ENCODE measurements around the gene CEP162. TPM values are rescaled to one million over a fixed set of nuclear protein-coding genes. Genes with fewer than 3 reads are reported as not detected.

The CEP162 gene
- total RNA-seq, 2 experiments from 2014 or later: 4.9 to 5.4 TPM

DNA sequence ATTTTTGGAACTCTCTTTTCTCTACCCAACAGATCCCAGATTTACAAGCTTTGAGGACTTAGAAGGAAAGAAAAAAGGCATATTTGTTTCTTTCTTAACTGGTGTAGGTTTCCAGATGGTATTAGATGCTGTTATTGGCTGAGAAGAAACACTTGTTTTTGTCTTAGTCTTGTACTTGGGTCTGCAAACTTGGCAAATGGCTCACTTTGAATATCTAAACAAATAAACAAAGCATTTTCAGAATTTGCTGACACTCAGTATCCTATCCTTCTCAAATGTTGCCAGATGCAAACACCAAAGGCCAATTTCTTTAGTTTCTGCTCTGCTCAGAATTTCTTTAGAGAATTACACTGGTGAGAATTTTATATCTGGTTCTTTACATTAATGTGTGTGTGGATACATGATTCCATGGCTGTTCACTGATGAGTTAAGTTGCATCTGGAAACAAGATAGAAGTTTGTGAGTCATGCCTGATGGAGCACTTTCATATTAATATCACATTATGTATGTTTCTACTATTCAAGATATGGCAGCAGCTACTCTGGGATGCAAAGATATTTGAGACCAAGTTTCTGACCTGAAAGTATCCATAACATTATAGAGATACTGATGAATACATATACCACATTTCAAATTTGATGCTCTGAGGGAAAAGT is 43.7 kb upstream of the CEP162 start:
- no peaks in the 10 kb centered on the region for H3K9me3 Mint-ChIP-seq
- no peak overlapping the region for H3K27ac Mint-ChIP-seq
- no peaks in the 10 kb centered on the region for H3K4me1 Mint-ChIP-seq (ENCODE audit: low read depth)
- DNase-seq: no peak
- intact Hi-C loops (cut with micrococcal nuclease): no loop called here
- no peak for TF ChIP-seq CTCF (IDR thresholded peaks at IDR 0.05)
- ChIA-PET POLR2A (no interaction called here), CTCF (no interaction called here)
- no peak overlapping the region for H3K4me3 Mint-ChIP-seq
- ATAC-seq: no peak
- peaks cover 18% of the 10 kb centered on the region for H3K27me3 Mint-ChIP-seq
- no peaks in the 10 kb centered on the region for H3K36me3 Mint-ChIP-seq (ENCODE audit: low read depth)

DNA sequence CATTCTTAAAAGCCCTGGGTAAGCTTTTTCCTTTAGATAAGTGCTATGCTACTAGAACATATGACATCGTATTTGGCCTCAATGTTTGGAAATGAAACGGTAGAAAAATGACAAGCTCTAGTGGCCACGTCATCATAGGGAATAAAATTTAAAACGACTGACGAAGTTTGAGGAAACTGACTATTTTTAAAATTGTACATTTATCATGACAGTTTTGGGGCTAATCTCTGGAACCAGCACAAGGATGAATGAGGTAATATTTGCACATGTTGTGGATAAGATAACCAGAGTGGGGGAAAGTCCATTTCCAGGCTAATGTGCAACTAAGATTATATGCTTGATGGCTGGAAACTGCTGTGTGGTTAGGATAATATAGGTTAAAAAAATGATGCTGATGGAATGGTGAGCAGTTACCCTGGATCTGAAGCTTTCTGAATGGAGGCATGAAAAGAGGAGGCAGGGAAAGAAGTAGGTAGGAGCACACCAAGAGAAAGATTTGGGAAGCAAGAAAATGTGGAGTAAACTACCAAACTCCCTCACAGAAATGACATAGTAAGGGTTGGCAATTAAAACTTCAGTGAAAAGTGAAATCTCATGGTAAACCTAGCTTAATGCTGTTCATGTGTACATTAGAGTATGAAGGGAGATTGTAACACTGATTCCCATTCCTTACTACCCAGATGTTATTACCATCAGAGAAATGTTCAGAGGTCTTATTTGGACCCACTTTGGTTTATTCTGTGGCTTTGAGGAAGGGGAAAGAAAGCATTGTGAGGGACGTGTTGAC is 42.7 kb upstream of the CEP162 start:
- peaks cover 18% of the 10 kb centered on the region for H3K27me3 Mint-ChIP-seq
- no peaks in the 10 kb centered on the region for H3K9me3 Mint-ChIP-seq
- ATAC-seq: no peak
- no peak overlapping the region for H3K4me3 Mint-ChIP-seq
- CTCF ChIA-PET: interaction anchor here (0.8 kb wide), 1 partner anchor 17 kb away, joined by 3 read pairs; no protein-coding TSS in a partner anchor
- POLR2A ChIA-PET: no interaction called here
- DNase-seq: no peak
- TF ChIP-seq CTCF (IDR thresholded peaks at IDR 0.05): no peak
- no peaks in the 10 kb centered on the region for H3K36me3 Mint-ChIP-seq (ENCODE audit: low read depth)
- no peak overlapping the region for H3K27ac Mint-ChIP-seq
- intact Hi-C loops (cut with micrococcal nuclease): no loop called here
- no peaks in the 10 kb centered on the region for H3K4me1 Mint-ChIP-seq (ENCODE audit: low read depth)

GRCh38 chr6:84268781-84269180 is 41.3 kb upstream of the CEP162 start:
- no peak overlapping the region for H3K27ac Mint-ChIP-seq
- no peak for TF ChIP-seq CTCF (IDR thresholded peaks at IDR 0.05)
- H3K36me3 Mint-ChIP-seq (ENCODE audit: low read depth): no peaks in the 10 kb centered on the region
- POLR2A ChIA-PET: no interaction called here
- no peaks in the 10 kb centered on the region for H3K9me3 Mint-ChIP-seq
- ATAC-seq (no peak), DNase-seq (no peak)
- CTCF ChIA-PET: no interaction called here
- peaks cover 18% of the 10 kb centered on the region for H3K27me3 Mint-ChIP-seq
- intact Hi-C loops (cut with micrococcal nuclease): no loop called here
- no peak overlapping the region for H3K4me3 Mint-ChIP-seq
- H3K4me1 Mint-ChIP-seq (ENCODE audit: low read depth): no peaks in the 10 kb centered on the region

DNA sequence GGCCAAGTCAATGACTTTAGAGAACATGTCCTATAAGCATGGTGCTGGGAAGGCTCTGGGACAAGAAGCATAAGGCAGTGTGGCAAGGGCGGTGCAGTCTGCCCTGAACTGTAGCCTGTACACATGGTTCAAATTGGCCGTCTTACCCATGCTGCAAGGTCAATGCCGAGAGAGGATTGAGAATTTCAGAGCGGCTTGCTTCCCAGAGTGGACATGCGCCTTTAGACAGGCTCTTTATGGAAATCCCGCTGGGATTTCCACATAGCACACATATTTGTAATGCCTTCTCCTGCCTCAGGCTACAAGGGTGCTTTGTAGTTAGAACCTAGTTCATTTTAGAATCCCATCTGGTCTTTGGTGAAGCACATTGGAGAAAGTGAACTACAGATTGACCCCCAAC is 36.1 kb upstream of the CEP162 start:
- ChIA-PET POLR2A (no interaction called here), CTCF (no interaction called here)
- Mint-ChIP-seq H3K9me3 (no peaks in the 10 kb centered on the region), H3K27ac (no peak overlapping the region), H3K27me3 (peaks cover 4% of the 10 kb centered on the region), H3K4me1 (ENCODE audit: low read depth) (no peaks in the 10 kb centered on the region), H3K4me3 (no peak overlapping the region), H3K36me3 (ENCODE audit: low read depth) (no peaks in the 10 kb centered on the region)
- DNase-seq (no peak), ATAC-seq (no peak)
- no peak for TF ChIP-seq CTCF (IDR thresholded peaks at IDR 0.05)
- intact Hi-C loops (cut with micrococcal nuclease): no loop called here

GRCh38 chr6:84260926-84261325 is 33.5 kb upstream of the CEP162 start:
- no peak for TF ChIP-seq CTCF (IDR thresholded peaks at IDR 0.05)
- CTCF ChIA-PET: no interaction called here
- intact Hi-C loops (cut with micrococcal nuclease): no loop called here

More at GRCh38 chr6:84260926-84261325, 33.5 kb upstream of the CEP162 start:
- no peaks in the 10 kb centered on the region for H3K4me1 Mint-ChIP-seq (ENCODE audit: low read depth)
- no peaks in the 10 kb centered on the region for H3K9me3 Mint-ChIP-seq
- H3K27me3 Mint-ChIP-seq: peaks cover 2% of the 10 kb centered on the region
- POLR2A ChIA-PET: interaction anchor here (0.7 kb wide), 1 partner anchor 89 kb away, joined by 3 read pairs; no protein-coding TSS in a partner anchor
- H3K36me3 Mint-ChIP-seq (ENCODE audit: low read depth): no peaks in the 10 kb centered on the region
- ATAC-seq: no peak
- no peak for DNase-seq
- H3K4me3 Mint-ChIP-seq: no peak overlapping the region
- no peak overlapping the region for H3K27ac Mint-ChIP-seq
